NCI-H2081 treated with DMSO at 0.1 percent for 48 hours (cell line): ENCODE measurements around the gene CDH12.
"Not testable (repeated sequence)": the region's sequence is repeated elsewhere in the genome, so short reads cannot be mapped to it uniquely, and the experiment has no call there.

Experiments used
- DNase-seq: peaks from one replicate; lab custom pipeline; 2025; lab: John Stamatoyannopoulos, UW

Gene CDH12

DNA sequence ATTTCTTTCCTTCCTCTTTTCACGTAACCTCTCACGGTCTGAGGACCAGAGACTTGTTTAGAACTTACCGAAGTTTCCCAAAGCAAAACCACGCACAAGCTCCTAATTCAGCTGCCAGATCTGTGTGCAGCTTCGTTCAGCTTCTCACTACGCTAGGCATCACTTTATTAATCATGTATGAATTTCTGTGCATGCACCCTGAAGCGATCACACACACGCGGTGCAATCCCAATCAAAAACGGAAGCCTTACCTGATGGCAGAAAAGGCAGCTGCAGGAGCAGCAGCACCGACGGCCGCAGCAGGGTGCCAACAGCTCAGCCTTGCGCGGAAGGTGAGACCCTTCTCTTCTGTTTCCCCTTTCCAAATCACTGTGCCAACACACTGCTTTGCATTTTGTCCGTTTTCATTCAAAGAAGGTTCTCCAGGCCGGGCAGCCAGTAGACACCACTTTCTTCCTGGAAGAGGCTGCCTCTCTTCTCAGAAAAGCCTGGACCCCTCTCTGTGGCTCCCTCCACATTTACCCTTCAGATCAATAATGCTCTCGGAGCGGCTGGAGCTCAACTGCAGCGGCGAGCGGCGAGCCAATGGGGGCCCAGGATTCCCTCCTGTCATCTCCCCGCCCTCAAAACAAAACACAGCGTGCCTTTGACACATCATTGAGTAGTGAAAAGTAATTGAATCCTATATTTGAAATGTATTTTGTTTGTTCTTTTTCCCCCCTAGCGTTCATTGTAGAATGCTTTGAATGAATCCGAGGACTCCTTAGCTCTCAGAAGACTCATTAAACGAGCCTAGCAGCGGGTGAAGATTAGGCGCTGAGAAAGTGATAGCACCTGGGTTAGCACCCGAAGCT, at the start of gene CDH12:
CDH12 (minus strand) TSS at position 538 of the 854 bp plus-strand sequence.
- no peak for DNase-seq

DNA sequence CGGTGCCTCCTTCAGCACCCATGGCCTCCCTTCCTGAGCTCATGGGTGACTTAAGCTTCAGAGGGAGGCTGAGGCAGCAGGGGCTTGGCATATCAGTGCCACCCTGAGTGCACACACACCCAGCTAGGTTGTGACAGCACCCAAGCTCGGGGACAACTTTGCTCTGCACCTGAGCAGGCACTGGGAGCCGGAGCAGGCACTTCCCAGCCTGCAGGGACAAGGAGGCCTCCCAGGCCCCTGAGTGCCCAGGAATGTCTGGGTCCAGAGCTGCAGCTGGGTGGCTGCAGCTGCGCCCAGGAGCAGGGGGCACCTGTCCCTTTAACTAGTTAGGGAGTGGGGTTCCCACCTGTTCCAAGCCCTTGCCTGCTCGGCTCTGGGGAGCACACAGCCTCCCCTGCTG, 48.7 kb upstream of the CDH12 start:
- no peak for DNase-seq

GRCh38 chr5:22900801-22901310, 47.7 kb upstream of the CDH12 start:
- no peak for DNase-seq

DNA sequence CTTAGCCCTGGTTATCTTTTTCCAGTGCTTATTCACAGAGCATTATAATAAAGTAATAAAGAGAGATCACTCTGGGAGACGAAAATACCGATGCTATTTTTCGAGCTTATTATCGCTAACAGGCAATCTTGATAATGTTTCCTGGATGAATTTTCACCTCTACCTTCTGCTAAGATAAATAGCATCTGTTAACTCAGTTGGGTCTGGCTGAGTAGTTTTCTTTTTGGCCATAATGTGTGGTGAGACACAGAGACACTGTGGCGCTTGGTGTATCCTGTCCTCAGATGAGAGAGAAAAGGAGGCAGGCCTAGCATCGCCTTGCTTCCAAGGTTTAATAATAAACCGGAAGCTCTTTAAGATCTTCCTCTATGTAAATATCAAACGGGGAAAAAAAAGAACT, 46.2 kb upstream of the CDH12 start:
- DNase-seq = no peak

GRCh38 chr5:22896152-22896551, 43.0 kb upstream of the CDH12 start:
- no peak for DNase-seq

GRCh38 chr5:22892441-22892840, 39.3 kb upstream of the CDH12 start:
- no peak for DNase-seq

DNA sequence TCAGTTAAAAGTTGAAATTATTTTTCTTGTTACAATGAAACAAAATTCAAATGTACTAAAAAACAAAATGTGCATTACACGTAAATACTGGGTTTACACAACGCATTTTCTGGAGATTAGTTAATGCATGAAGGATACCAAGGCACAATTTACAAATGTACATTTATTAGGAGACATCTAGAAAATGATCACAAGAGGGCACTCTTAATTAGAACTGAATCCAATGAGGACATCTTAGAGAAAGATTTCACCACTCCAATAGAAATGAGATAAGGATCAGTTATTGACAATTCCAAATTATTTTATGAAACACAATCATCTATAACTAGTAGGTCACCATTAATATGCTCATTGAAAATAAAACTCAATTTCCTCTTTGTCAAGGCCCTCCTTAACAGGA, 36.6 kb upstream of the CDH12 start:
- peak; percentile 40 for DNase-seq

GRCh38 chr5:22887566-22887965, 34.4 kb upstream of the CDH12 start:
- no peak for DNase-seq

DNA sequence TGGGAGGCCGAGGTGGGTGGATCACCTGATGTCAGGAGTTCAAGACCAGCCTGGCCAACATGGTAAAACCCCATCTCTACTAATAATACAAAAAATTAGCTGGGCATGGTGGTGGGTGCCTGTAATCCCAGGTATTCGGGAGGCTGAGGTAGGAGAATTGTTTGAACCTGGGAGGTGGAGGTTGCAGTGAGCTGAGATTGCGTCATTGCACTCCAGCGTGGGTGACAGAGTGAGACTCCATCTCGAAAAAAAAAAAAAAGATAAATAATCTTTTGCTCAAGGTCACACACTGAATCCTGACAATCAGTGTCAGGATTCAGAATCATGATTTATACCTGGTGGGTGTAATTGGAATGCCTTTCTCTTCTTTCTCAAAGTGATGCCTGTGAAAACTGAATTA, 5.8 kb upstream of the CDH12 start:
- DNase-seq = not testable (repeated sequence)

DNA sequence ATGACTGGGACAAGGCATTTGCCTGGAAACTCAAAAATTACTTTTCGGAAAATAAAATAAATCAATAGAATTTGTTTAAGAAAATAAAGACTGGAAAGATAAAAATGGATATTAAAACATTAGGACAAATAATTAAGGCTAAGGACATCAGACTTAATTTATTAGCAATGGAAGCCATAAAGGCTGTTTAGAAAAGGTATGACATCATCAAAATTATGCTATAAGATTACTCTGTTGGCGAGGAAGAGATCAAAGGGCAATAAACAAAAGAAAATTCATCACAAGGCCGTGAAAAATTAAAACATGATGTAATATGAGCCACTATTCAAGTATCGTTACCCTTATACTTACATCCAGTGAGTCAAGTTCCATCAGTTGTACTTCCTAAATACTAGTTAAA, 2.7 kb upstream of the CDH12 start:
- DNase-seq = no peak

DNA sequence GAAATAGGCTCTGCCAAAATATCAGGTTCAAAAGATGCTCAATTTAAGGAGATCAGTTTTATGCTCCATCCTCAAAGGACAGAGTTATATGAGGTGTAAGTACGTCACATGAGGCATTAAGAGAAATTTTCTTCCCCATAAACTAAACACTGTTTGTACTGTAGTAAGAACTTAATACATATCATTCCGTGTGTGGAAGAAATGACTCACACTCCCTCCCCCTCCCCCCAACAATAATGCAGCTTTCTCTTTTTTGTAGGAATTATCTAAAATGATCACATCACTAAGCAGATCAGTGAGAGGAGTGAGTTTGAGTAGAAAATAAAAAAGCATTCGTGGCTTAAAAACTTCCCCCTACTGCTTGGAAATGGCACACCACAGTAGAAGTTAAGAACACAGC, 2.2 kb downstream of the CDH12 start:
- DNase-seq = no peak

GRCh38 chr5:22846693-22847092, 6.5 kb downstream of the CDH12 start:
- DNase-seq = no peak

- DNase-seq = no peak
Measured at GRCh38 chr5:22844636-22845035, 8.5 kb downstream of the CDH12 start.

- no peak for DNase-seq
Measured at GRCh38 chr5:22844155-22844554, 9.0 kb downstream of the CDH12 start.

- DNase-seq = no peak
Measured at GRCh38 chr5:22842574-22842973, 10.6 kb downstream of the CDH12 start.

DNA sequence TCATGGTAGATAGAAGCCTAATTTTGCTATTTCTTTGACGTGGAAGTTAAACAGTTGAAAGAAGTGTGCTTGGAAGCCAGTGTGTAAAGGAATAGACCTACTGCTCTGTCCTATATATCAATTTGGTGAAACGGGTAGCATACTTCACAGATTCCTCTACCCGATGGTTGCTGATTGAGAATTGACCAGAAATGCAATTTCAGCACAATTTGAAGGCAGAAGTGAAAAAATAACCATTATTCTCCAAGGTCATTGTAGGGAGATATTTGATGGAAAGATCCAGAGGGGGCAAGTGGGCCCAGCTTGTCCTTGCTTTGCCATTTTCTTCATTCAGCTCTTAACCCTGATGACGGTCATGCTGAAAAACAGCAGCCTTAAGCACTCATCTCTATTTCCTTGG, 15.3 kb downstream of the CDH12 start:
- DNase-seq = no peak

GRCh38 chr5:22835686-22836085, 17.5 kb downstream of the CDH12 start:
- DNase-seq = peak; percentile 98

DNA sequence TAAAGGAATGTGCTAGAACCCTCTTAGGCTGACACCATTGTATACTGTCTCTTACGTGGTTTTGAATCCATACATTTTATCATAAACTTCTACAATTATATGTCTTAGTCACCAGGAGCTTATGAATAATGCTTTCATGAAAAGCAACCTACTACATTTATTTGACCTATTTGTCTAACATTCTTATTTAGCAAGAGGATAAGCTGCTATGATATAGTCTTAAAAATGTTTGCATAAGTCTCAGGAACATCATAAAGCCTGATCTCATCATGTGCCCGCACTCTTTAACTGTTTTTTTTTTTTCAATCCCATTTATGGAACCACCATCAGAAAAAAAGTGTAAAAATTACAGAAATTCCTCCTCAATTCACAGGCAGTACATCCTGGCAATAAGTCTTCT, 59.7 kb downstream of the CDH12 start:
- no peak for DNase-seq

DNA sequence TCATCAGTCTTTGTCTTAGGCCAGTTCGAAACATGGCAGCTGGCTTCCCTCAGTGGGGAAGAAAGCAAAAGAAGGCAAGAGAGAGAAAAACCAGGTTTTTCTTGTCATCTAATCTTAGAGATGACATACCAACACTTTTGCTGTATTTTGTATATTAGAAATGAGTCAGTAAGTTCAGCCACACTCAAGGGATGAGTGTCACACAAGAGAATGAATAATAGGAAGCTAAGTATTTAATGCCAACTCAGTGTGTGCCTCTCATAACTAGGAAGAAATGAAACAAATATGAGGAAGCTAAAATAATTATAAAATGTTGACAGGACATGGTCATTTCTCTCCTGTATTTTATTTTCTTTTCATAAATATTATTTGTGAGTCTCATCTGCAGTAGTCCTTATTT, 65.3 kb downstream of the CDH12 start:
- no peak for DNase-seq

GRCh38 chr5:22787398-22787797, 65.7 kb downstream of the CDH12 start:
- DNase-seq = no peak

- peak; percentile 84 for DNase-seq
Measured at GRCh38 chr5:22780756-22781155, 72.4 kb downstream of the CDH12 start.

DNA sequence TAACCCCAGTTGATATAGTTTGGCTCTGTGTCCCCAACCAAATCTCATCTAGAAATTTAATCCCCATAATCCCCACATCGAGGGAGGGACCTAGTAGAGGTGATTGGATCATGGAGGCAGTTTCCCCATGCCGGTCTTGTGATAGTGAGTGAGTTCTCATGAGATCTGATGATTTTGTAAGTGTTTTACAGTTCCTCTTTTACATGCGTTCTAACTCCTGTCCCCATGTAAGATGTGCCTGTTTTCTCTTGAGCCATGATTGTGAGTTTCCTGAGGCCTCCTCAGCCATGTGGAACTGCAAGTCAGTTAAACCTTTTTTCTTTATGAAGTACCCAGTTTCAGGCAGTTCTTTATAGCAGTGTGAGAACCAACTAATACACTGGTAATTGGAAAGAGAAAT, 73.6 kb downstream of the CDH12 start:
- DNase-seq = no peak

- DNase-seq = no peak
Measured at GRCh38 chr5:22776285-22776684, 76.9 kb downstream of the CDH12 start.

DNA sequence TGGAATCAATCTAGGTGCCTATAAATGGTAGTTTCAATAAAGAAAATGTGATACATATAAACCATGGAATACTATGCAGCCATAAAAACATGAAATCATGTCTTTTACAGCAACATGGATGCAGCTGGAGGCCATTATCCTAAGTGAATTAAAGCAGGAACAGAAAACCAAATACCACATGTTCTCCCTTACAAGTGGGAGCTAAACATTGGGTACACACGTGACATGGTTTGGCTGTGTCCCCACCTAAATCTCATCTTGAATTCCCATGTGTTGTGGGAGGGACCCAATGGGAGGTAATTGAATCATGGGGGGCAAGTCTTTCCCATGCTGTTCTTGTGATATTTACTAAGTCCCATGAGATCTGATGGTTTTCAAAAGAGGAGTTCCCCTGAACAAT, 78.9 kb downstream of the CDH12 start:
- DNase-seq = not testable (repeated sequence)
